Measurements from ENCODE around the gene GNAQ. TPM values are rescaled to one million over a fixed set of nuclear protein-coding genes. Genes with fewer than 3 reads are reported as not detected.

The GNAQ gene
- total RNA-seq, 6 donors from 2014 or later: 50.3 to 117 (median 94.3) TPM

- no peak for TF ChIP-seq EP300 (IDR thresholded peaks at IDR 0.05)
- TF ChIP-seq POLR2A (IDR thresholded peaks at IDR 0.05): no peak
- TF ChIP-seq POLR2AphosphoS5 (IDR thresholded peaks at IDR 0.05): no peak
- no peak for TF ChIP-seq CTCF (IDR thresholded peaks at IDR 0.05)
- no peak for DNase-seq
- ATAC-seq (ENCODE audit: low FRiP score in 2 of 2): no peak
- no peak overlapping the region for H3K4me3 ChIP-seq
- no peak overlapping the region for H3K27ac ChIP-seq
- H3K27me3 ChIP-seq: no peaks in the 10 kb centered on the region
- no peaks in the 10 kb centered on the region for H3K36me3 ChIP-seq
- WGBS, 2 donors: 82 to 93% methylated on average over 4 of the region's 4 CpGs
- H3K9me3 ChIP-seq: no peaks in the 10 kb centered on the region
- H3K4me1 ChIP-seq: peaks cover 0 to 10% (median 8%) of the 10 kb centered on the region in 4 donors
Measured at GRCh38 chr9:77738932-77739331, 292.7 kb downstream of the GNAQ start.

DNA sequence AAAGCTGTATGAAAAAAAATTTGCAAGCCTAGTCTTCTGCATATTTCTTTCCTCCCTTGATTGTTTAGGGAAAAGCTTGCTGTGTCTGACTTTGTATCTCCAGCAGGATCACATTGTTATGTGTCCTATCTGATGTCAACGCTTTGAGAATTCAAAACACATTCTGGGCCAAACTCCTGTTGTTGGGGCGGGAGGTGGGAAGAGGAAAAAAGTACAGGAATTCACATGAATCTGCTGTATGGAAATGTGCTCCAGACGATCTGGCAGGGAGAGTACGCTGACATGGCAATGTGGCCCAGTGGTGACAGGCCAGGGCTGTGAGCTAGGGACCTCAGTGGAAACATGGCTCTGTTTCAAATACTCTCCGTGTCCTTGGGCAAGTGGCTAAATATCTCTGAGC is 296.1 kb downstream of the GNAQ start:
- WGBS, 2 donors: 70 to 73% methylated on average over 5 of the region's 5 CpGs
- Histone ChIP-seq H3K4me3 (no peak overlapping the region), H3K9me3 (no peaks in the 10 kb centered on the region), H3K4me1 (peaks cover 0 to 10% (median 3%) of the 10 kb centered on the region in 4 donors), H3K27ac (no peak overlapping the region), H3K36me3 (no peaks in the 10 kb centered on the region), H3K27me3 (no peaks in the 10 kb centered on the region)
- ATAC-seq (ENCODE audit: low FRiP score in 2 of 2) (peak in 1 of 2 donors; percentile 19), DNase-seq (no peak)
- no peak for TF ChIP-seq POLR2AphosphoS5 (IDR thresholded peaks at IDR 0.05)

- ATAC-seq (ENCODE audit: low FRiP score in 2 of 2) (no peak), DNase-seq (no peak)
- Histone ChIP-seq H3K27me3 (no peaks in the 10 kb centered on the region), H3K27ac (no peak overlapping the region), H3K36me3 (peaks cover 14 to 19% (median 15%) of the 10 kb centered on the region in 4 donors), H3K4me3 (no peak overlapping the region), H3K4me1 (peaks cover 0 to 10% (median 3%) of the 10 kb centered on the region in 4 donors), H3K9me3 (no peaks in the 10 kb centered on the region)
- no peak for TF ChIP-seq EP300 (IDR thresholded peaks at IDR 0.05)
- TF ChIP-seq POLR2AphosphoS5 (IDR thresholded peaks at IDR 0.05): no peak
- TF ChIP-seq POLR2A (IDR thresholded peaks at IDR 0.05): no peak
- no peak for TF ChIP-seq CTCF (IDR thresholded peaks at IDR 0.05)
- 80 to 86% methylated on average over 8 of the region's 8 CpGs for WGBS, 2 donors
Measured at GRCh38 chr9:77731930-77732329, 299.7 kb downstream of the GNAQ start.

- H3K27me3 ChIP-seq: no peaks in the 10 kb centered on the region
- no peak overlapping the region for H3K27ac ChIP-seq
- no peak overlapping the region for H3K4me3 ChIP-seq
- DNase-seq (no peak), ATAC-seq (ENCODE audit: low FRiP score in 2 of 2) (peak in 1 of 2 donors; percentile 23)
- H3K9me3 ChIP-seq: no peaks in the 10 kb centered on the region
- peaks cover 14 to 27% (median 20%) of the 10 kb centered on the region in 4 donors for H3K36me3 ChIP-seq
- no peak for TF ChIP-seq POLR2AphosphoS5 (IDR thresholded peaks at IDR 0.05)
- TF ChIP-seq CTCF (IDR thresholded peaks at IDR 0.05): no peak
- no peak for TF ChIP-seq EP300 (IDR thresholded peaks at IDR 0.05)
- TF ChIP-seq POLR2A (IDR thresholded peaks at IDR 0.05): no peak
- H3K4me1 ChIP-seq: peaks cover 0 to 8% (median 3%) of the 10 kb centered on the region in 4 donors
- 81 to 84% methylated on average over 5 of the region's 5 CpGs for WGBS, 2 donors
Measured at GRCh38 chr9:77731008-77731698, 300.5 kb downstream of the GNAQ start.

- WGBS, 2 donors: 93 to 100% methylated on average over 1 of the region's 1 CpG
- TF ChIP-seq CTCF (IDR thresholded peaks at IDR 0.05) (no peak), POLR2AphosphoS5 (IDR thresholded peaks at IDR 0.05) (no peak), EP300 (IDR thresholded peaks at IDR 0.05) (no peak), POLR2A (IDR thresholded peaks at IDR 0.05) (no peak)
- H3K4me3 ChIP-seq: no peak overlapping the region
- no peaks in the 10 kb centered on the region for H3K27me3 ChIP-seq
- no peak for ATAC-seq (ENCODE audit: low FRiP score in 2 of 2)
- DNase-seq: no peak
- H3K27ac ChIP-seq: no peak overlapping the region
- peaks cover 14 to 36% (median 20%) of the 10 kb centered on the region in 4 donors for H3K36me3 ChIP-seq
- no peaks in the 10 kb centered on the region for H3K4me1 ChIP-seq
- H3K9me3 ChIP-seq: no peaks in the 10 kb centered on the region
Measured at GRCh38 chr9:77729177-77729576, 302.4 kb downstream of the GNAQ start.

All from upper lobe of left lung (tissue), 6 donors.